Mucosa of stomach (tissue), 1 donor: ENCODE measurements around the gene B9D1.

Experiments used
- H3K27me3 ChIP-seq: one replicate; pipeline ENCODE4 v1.7.0; 2013; ENCODE audit warnings: mild to moderate bottlenecking, low read length; ENCODE audit not compliant: control insufficient read depth, insufficient read depth
- H3K36me3 ChIP-seq: one replicate; pipeline ENCODE4 v1.7.0; 2013; ENCODE audit warnings: low read length; ENCODE audit not compliant: control insufficient read depth, insufficient read depth
- H3K4me1 ChIP-seq: one replicate; pipeline ENCODE4 v1.7.0; 2013; ENCODE audit warnings: mild to moderate bottlenecking, low read length; ENCODE audit not compliant: control insufficient read depth, insufficient read depth
- H3K4me3 ChIP-seq: one replicate; pipeline ENCODE4 v1.7.0; 2013; ENCODE audit warnings: low read length
- H3K9ac ChIP-seq: one replicate; pipeline ENCODE4 v1.7.0; 2013; ENCODE audit warnings: mild to moderate bottlenecking, low read length, moderate library complexity
- H3K9me3 ChIP-seq: one replicate; pipeline ENCODE4 v1.7.0; 2013; ENCODE audit warnings: mild to moderate bottlenecking, low read length, moderate library complexity; ENCODE audit not compliant: control insufficient read depth
- donor health status: Pancreatic carcinoma.

Gene B9D1

DNA sequence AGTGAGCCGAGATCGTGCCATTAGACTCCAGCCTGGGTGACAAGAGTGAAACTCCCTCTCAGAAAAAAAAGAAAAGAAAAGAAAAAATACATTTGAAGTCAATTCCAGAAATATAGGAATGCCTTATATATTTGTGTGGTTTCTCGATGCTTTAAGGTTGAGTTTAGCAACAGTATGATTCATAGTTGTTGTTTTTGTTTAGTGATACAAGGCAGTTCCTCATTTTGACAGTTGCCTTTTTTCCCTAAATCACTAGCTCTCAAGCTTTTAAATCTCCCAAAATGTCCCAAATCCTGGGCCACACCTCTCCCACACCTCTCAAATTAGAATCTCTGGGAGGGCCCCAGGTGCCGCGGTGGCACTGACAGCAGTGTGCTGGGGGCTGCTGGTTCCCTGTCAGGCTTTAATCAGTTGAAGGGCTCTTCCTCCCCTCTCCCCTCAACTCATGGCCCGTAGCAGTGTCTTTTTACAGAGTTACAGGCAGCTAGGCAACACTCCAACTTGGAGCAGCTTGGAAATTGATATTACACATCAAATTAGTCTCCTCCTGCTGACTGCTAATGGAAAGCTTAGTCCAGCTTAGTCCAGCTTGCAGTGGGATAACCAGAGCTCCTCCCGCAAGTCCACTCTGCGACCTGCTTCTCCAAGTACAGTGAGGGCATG lies 66.9 kb downstream of the B9D1 start:
- no peaks in the 10 kb centered on the region for H3K36me3 ChIP-seq
- H3K9ac ChIP-seq, result no peak overlapping the region
- H3K4me1 ChIP-seq, result peaks cover 9% of the 10 kb centered on the region
- no peaks in the 10 kb centered on the region for H3K27me3 ChIP-seq
- H3K4me3 ChIP-seq, result no peak overlapping the region
- no peaks in the 10 kb centered on the region for H3K9me3 ChIP-seq

GRCh38 chr17:19294443-19294842 lies 68.1 kb downstream of the B9D1 start:
- H3K4me1 ChIP-seq, result peaks cover 9% of the 10 kb centered on the region
- no peak overlapping the region for H3K4me3 ChIP-seq
- no peaks in the 10 kb centered on the region for H3K36me3 ChIP-seq
- H3K9ac ChIP-seq, result no peak overlapping the region
- H3K9me3 ChIP-seq, result no peaks in the 10 kb centered on the region
- no peaks in the 10 kb centered on the region for H3K27me3 ChIP-seq
